COLO668 (cell line): ENCODE data around the gene MYBPC1.
"Not testable (repeated sequence)": the region's sequence is repeated elsewhere in the genome, so short reads cannot be mapped to it uniquely, and the experiment has no call there.

Experiments used
- DNase-seq: peaks from one replicate; lab custom pipeline; 2025; ENCODE audit not compliant: unreplicated experiment; lab: John Stamatoyannopoulos, UW

The MYBPC1 gene

GRCh38 chr12:101720118-101720517, 125.3 kb downstream of the MYBPC1 start:
- DNase-seq: no peak

GRCh38 chr12:101722392-101722791, 127.6 kb downstream of the MYBPC1 start:
- no peak for DNase-seq

DNA sequence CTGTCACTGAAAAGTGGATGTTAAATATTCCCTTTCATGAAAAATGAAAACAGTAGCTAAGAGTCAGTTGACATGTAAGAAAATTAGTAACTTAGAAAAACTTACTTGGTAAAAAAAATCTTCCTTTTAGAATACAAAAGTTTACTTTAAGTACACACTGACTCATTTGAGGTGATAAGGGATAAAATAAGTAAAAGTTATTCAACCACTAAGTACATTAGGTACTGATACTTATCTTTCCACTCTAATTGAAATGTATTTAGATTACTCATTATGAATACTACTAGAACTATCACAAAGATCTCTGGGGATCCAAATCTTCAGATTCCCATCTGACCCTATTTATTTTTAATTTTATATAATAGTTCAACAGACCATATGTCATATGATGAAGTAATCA, 132.3 kb downstream of the MYBPC1 start:
- DNase-seq: no peak

GRCh38 chr12:101729842-101730241, 135.1 kb downstream of the MYBPC1 start:
- DNase-seq: no peak

GRCh38 chr12:101732318-101732717, 137.5 kb downstream of the MYBPC1 start:
- DNase-seq: no peak

GRCh38 chr12:101733166-101733565, 138.4 kb downstream of the MYBPC1 start:
- DNase-seq: no peak

DNA sequence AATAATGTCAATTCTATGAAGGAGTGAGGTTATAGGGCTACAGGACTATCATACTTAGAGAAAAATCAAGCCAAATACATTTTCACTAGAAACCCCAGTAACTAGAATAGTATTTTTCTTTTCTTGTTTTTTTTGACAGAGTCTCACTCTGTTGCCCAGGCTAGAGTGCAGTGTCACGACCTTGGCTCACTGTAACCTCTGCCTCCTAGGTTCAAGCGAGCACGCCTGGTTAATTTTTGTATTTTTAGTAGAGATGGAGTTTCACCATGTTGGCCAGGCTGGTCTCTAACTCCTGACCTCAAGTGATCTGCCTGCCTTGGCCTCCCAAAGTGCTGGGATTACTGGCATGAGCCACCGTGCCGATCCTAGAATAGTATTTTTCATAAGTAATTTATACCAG, 139.7 kb downstream of the MYBPC1 start:
- not testable (repeated sequence) for DNase-seq
